Measurements from ENCODE around the gene POP7. TPM values are rescaled to one million over a fixed set of nuclear protein-coding genes. Genes with fewer than 3 reads are reported as not detected.

POP7 gene
- total RNA-seq, 2 experiments from 2014 or later: 23.2 to 29.6 TPM

GRCh38 chr7:100681491-100682227, 24.3 kb upstream of the POP7 start:
- Mint-ChIP-seq H3K9me3 (no peaks in the 10 kb centered on the region), H3K27ac (no peak overlapping the region), H3K27me3 (ENCODE audit: low read depth) (no peaks in the 10 kb centered on the region), H3K36me3 (ENCODE audit: low read depth) (peaks cover 18% of the 10 kb centered on the region), H3K4me1 (ENCODE audit: low read depth) (peaks cover 20% of the 10 kb centered on the region), H3K4me3 (no peak overlapping the region)
- intact Hi-C loops (cut with micrococcal nuclease): loop anchor here (1.0 kb wide), 1 partner anchor 7 kb away; no protein-coding TSS in a partner anchor
- CTCF ChIA-PET: interaction anchor here (0.5 to 4.4 kb wide), 3 partner anchors 7 to 24 kb away, joined by 3 to 43 read pairs (median 10); partner anchors contain the start of gene POP7
- no peak for DNase-seq

- DNase-seq: no peak
- Mint-ChIP-seq H3K27ac (no peak overlapping the region), H3K9me3 (no peaks in the 10 kb centered on the region), H3K36me3 (ENCODE audit: low read depth) (peaks cover 18% of the 10 kb centered on the region), H3K4me1 (ENCODE audit: low read depth) (peaks cover 16% of the 10 kb centered on the region), H3K27me3 (ENCODE audit: low read depth) (no peaks in the 10 kb centered on the region), H3K4me3 (no peak overlapping the region)
- intact Hi-C loops (cut with micrococcal nuclease): loop anchor here (1.0 kb wide), 1 partner anchor 8 kb away; no protein-coding TSS in a partner anchor
- CTCF ChIA-PET: interaction anchor here (1.2 to 4.4 kb wide), 4 partner anchors 9 to 49 kb away, joined by 4 to 43 read pairs (median 14); partner anchors contain the start of genes GIGYF1 and POP7
Observed at GRCh38 chr7:100682228-100682741, 23.6 kb upstream of the POP7 start.

- Mint-ChIP-seq H3K9me3 (no peaks in the 10 kb centered on the region), H3K36me3 (ENCODE audit: low read depth) (peaks cover 14% of the 10 kb centered on the region), H3K27me3 (ENCODE audit: low read depth) (no peaks in the 10 kb centered on the region), H3K4me3 (no peak overlapping the region), H3K27ac (no peak overlapping the region), H3K4me1 (ENCODE audit: low read depth) (peaks cover 17% of the 10 kb centered on the region)
- intact Hi-C loops (cut with micrococcal nuclease): loop anchor here (1.0 kb wide), 1 partner anchor 9 kb away; no protein-coding TSS in a partner anchor
- CTCF ChIA-PET: interaction anchor here (0.6 to 3.0 kb wide), 5 partner anchors 9 to 75 kb away, joined by 3 to 17 read pairs (median 4); partner anchors contain the start of genes GIGYF1 and POP7
- no peak for DNase-seq
Observed at GRCh38 chr7:100682991-100683658, 22.8 kb upstream of the POP7 start.

GRCh38 chr7:100683659-100684533, 22.0 kb upstream of the POP7 start:
- CTCF ChIA-PET: interaction anchor here (0.6 to 3.0 kb wide), 3 partner anchors 9 to 54 kb away, joined by 3 to 17 read pairs (median 10); partner anchors contain the start of genes GIGYF1 and POP7
- no peak for DNase-seq
- Mint-ChIP-seq H3K36me3 (ENCODE audit: low read depth) (peaks cover 10% of the 10 kb centered on the region), H3K27ac (no peak overlapping the region), H3K4me3 (no peak overlapping the region), H3K4me1 (ENCODE audit: low read depth) (peaks cover 19% of the 10 kb centered on the region), H3K9me3 (no peaks in the 10 kb centered on the region), H3K27me3 (ENCODE audit: low read depth) (no peaks in the 10 kb centered on the region)
- intact Hi-C loops (cut with micrococcal nuclease): no loop called here

DNA sequence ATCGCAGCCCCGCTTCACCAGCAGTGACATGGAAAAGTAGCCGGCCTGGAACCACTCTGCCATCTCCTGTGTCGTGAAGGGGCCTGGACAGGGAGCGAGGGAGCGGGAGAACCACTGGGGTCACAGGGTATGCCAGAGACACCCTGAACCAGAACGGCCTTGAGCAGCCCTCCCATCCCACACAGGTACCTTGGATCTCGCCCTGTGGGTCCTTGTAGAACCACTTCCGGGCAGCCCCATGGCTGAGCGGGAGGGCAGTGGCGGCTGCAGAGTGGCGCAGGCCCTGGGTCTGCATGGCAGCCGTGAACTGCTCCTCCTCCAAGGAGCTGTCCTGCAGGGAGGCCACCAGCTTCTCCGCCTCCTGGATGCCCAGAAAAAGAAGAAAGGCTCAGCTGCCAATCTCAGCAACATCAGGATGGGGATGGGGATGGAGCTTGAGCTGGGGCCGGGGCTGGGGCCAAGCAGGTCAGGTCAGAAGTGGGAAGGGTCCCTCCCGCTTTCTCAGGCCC, 21.3 kb upstream of the POP7 start:
- intact Hi-C loops (cut with micrococcal nuclease): no loop called here
- no peaks in the 10 kb centered on the region for H3K27me3 Mint-ChIP-seq (ENCODE audit: low read depth)
- H3K36me3 Mint-ChIP-seq (ENCODE audit: low read depth): peaks cover 10% of the 10 kb centered on the region
- no peak overlapping the region for H3K27ac Mint-ChIP-seq
- H3K9me3 Mint-ChIP-seq: no peaks in the 10 kb centered on the region
- DNase-seq: no peak
- CTCF ChIA-PET: interaction anchor here (0.7 to 3.0 kb wide), 2 partner anchors 8 to 21 kb away, joined by 4 to 17 read pairs; partner anchors contain the start of genes GIGYF1 and POP7
- H3K4me3 Mint-ChIP-seq: no peak overlapping the region
- peaks cover 23% of the 10 kb centered on the region for H3K4me1 Mint-ChIP-seq (ENCODE audit: low read depth)

DNA sequence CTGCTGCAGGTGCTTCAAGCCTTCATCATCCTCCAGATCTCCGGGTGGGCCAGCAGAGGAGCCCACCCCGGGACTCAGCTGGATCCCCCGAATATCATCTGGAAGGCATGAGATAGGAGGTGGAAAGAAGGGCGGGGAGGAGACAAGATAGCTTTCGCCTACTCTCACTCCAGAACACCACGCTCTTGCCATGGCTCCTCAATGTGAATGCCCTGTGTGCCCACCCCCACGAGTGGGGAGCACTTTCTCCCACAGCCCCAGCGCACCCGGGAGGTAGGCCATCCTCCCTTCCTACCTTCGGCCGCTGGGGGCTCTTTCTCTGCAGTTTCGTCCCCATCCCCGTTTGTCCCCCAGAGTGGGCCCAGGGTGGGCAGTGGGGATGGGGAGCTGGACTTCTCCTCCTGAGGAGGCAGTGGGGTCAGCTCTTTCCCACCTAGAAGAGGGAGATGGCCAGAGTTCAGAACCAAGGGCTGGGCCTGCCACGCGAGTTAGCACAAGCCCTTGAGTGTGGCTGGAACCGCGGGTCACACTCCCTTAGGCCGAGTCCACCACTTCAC, 20.8 kb upstream of the POP7 start:
- H3K4me3 Mint-ChIP-seq: no peak overlapping the region
- H3K9me3 Mint-ChIP-seq: no peaks in the 10 kb centered on the region
- CTCF ChIA-PET: interaction anchor here (0.7 to 3.0 kb wide), 2 partner anchors 7 to 20 kb away, joined by 4 to 17 read pairs; partner anchors contain the start of genes GIGYF1 and POP7
- intact Hi-C loops (cut with micrococcal nuclease): no loop called here
- peaks cover 24% of the 10 kb centered on the region for H3K4me1 Mint-ChIP-seq (ENCODE audit: low read depth)
- DNase-seq: no peak
- H3K36me3 Mint-ChIP-seq (ENCODE audit: low read depth): peaks cover 10% of the 10 kb centered on the region
- no peaks in the 10 kb centered on the region for H3K27me3 Mint-ChIP-seq (ENCODE audit: low read depth)
- H3K27ac Mint-ChIP-seq: peak overlapping the region; percentile 46

DNA sequence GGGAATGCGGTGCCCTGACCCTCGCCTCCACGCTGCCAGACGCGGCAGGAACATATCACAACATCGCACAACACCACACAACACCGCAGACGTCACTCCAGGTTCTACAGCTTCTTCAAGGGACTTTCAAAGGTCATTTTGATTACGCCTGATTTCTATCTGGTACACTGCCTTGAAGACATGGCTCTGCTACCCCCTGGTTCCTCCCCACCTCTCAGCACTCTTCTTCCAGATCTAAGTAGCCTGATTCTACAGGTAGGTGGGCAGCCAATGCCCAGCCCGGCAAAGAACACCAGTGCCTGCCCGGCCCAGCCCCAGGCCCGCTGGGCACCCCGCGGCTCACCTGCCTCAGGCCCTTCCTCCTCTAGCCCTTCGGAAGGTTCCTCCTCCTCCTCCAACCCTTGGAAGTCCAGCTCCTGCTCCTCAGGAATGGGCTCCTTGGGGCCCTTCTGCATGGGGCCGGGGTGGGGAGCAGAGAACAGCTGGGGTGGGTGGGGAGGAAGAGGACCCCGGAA, 20.2 kb upstream of the POP7 start:
- intact Hi-C loops (cut with micrococcal nuclease): no loop called here
- H3K27ac Mint-ChIP-seq: peak overlapping the region; percentile 46

GRCh38 chr7:100686201-100686821, 19.6 kb upstream of the POP7 start:
- H3K4me3 Mint-ChIP-seq: no peak overlapping the region
- H3K27me3 Mint-ChIP-seq (ENCODE audit: low read depth): no peaks in the 10 kb centered on the region
- H3K36me3 Mint-ChIP-seq (ENCODE audit: low read depth): peaks cover 10% of the 10 kb centered on the region
- no peak for DNase-seq
- intact Hi-C loops (cut with micrococcal nuclease): no loop called here
- H3K4me1 Mint-ChIP-seq (ENCODE audit: low read depth): peaks cover 25% of the 10 kb centered on the region
- H3K9me3 Mint-ChIP-seq: no peaks in the 10 kb centered on the region
- H3K27ac Mint-ChIP-seq: no peak overlapping the region
- CTCF ChIA-PET: interaction anchor here (1.4 kb wide), 1 partner anchor 54 kb away, joined by 4 read pairs; no protein-coding TSS in a partner anchor

More for the DNA sequence above, 20.2 kb upstream of the POP7 start:
- H3K27me3 Mint-ChIP-seq (ENCODE audit: low read depth): no peaks in the 10 kb centered on the region
- H3K9me3 Mint-ChIP-seq: no peaks in the 10 kb centered on the region
- H3K4me1 Mint-ChIP-seq (ENCODE audit: low read depth): peaks cover 24% of the 10 kb centered on the region
- CTCF ChIA-PET: interaction anchor here (1.4 kb wide), 1 partner anchor 53 kb away, joined by 4 read pairs; no protein-coding TSS in a partner anchor
- no peak overlapping the region for H3K4me3 Mint-ChIP-seq
- DNase-seq: no peak
- peaks cover 10% of the 10 kb centered on the region for H3K36me3 Mint-ChIP-seq (ENCODE audit: low read depth)

DNA sequence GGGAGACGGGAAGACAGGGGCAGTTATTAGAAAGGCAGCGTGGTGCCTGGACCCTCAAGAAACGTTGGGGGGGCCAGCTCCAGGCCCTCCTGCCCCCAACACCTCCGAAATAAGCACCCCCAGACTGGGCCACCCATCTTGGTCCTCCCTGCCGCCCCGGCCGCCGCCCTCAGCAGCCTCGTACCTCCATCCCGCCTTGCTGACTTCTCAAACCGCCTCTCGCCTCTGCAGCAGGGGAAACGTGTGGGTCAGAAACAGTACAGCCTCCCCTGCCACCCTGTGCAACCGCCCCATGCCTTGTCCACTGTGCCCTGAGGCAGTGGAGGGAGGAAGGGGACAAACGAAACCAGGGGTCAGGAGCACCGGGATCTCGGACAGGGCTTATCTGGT, 19.1 kb upstream of the POP7 start:
- H3K4me1 Mint-ChIP-seq (ENCODE audit: low read depth): peaks cover 25% of the 10 kb centered on the region
- H3K9me3 Mint-ChIP-seq: no peaks in the 10 kb centered on the region
- no peak for DNase-seq
- no peak overlapping the region for H3K4me3 Mint-ChIP-seq
- peaks cover 10% of the 10 kb centered on the region for H3K36me3 Mint-ChIP-seq (ENCODE audit: low read depth)
- intact Hi-C loops (cut with micrococcal nuclease): no loop called here
- H3K27ac Mint-ChIP-seq: no peak overlapping the region
- CTCF ChIA-PET: interaction anchor here (1.4 kb wide), 1 partner anchor 54 kb away, joined by 4 read pairs; no protein-coding TSS in a partner anchor
- no peaks in the 10 kb centered on the region for H3K27me3 Mint-ChIP-seq (ENCODE audit: low read depth)

DNA sequence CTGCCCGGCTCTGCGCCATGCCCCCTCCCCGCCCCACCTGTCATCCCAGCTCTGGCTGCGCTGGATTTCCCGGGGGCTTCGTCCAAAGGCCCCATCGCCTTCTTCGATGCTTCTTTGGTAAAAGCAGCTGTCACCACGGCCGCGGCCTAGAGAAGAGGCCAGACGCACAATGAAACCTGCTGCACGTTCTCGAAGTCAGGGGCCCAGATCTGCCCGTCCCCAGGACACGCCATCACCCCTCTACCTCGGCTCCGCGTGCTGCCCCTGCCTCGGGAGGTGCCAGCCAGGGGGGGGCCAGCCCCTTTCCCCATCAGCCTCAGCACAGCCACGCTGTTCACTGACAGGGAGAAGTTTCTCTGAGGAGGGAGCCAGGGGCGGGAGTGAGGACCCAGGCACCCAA, 18.7 kb upstream of the POP7 start:
- H3K4me1 Mint-ChIP-seq (ENCODE audit: low read depth): peaks cover 29% of the 10 kb centered on the region
- no peak overlapping the region for H3K4me3 Mint-ChIP-seq
- no peaks in the 10 kb centered on the region for H3K9me3 Mint-ChIP-seq
- CTCF ChIA-PET: interaction anchor here (1.4 kb wide), 1 partner anchor 55 kb away, joined by 4 read pairs; no protein-coding TSS in a partner anchor
- H3K27me3 Mint-ChIP-seq (ENCODE audit: low read depth): no peaks in the 10 kb centered on the region
- no peak for DNase-seq
- intact Hi-C loops (cut with micrococcal nuclease): no loop called here
- peaks cover 11% of the 10 kb centered on the region for H3K36me3 Mint-ChIP-seq (ENCODE audit: low read depth)
- H3K27ac Mint-ChIP-seq: no peak overlapping the region

Measured in activated naive CD4-positive, alpha-beta T cell treated with anti-CD3 and anti-CD28 coated beads for 36 hours (primary cell).